ENCODE results near the gene SGPL1.
"Not testable (repeated sequence)": the region's sequence is repeated elsewhere in the genome, so short reads cannot be mapped to it uniquely, and the experiment has no call there.

Gene SGPL1

GRCh38 chr10:70815504-70816219 lies at the start of gene SGPL1:
SGPL1 (plus strand) TSS chr10:70815948; CDS start chr10:70816854, 906 bp downstream.
- DNase-seq, result peak; percentile 87

DNA sequence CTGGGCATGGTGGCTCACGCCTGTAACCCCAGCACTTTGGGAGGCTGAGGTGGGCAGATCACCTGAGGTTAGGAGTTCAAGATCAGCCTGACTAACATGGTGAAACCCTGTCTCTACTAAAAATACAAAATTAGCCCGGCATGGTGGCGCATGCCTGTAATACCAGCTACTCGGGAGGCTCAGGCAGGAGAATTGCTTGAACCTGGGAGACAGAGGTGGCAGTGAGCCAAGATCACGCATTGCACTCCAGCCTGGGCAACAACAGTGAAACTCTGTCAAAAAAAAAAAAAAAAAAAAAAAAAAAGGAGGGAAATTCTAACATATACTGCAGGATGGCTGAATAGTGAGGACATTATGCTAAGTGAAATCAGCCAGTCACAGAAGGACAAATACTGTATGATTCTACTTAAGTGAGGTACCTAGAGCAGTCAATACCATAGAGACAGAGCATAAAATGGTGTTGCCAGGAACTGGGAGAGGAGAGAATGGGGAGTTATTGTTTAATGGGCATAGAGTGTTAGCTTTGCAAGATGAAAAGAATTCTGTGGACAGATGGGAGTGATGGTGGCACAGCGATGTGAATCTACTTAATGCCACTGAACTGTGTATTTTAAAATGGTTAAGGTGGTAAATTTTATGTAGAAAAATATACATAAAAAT lies 47.6 kb upstream of the SGPL1 start:
- peak; percentile 3 for DNase-seq

GRCh38 chr10:70769121-70769520 lies 46.6 kb upstream of the SGPL1 start:
- no peak for DNase-seq

DNA sequence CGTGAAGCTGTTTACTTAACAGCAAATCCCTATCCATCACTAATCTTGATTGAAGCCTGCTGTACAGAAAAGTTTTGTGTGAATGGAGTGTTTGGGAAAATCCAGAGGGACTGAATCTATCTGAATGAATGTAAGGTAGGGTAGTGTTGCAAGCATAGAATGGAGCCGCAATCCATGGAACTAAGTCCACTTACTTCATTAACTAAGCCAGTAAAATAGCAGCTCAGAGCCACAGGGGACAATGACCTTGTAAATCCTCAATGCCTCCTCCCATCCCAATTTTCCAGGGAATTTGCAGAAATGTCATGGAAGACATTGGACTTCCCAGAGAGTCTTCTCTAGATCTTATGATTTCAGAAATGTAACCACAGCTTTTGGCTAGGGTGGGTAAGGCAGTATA lies 45.7 kb upstream of the SGPL1 start:
- DNase-seq, result no peak

GRCh38 chr10:70770516-70770915 lies 45.2 kb upstream of the SGPL1 start:
- DNase-seq, result not testable (repeated sequence)

- DNase-seq, result no peak
Observed at GRCh38 chr10:70771311-70772194, 44.2 kb upstream of the SGPL1 start.

DNA sequence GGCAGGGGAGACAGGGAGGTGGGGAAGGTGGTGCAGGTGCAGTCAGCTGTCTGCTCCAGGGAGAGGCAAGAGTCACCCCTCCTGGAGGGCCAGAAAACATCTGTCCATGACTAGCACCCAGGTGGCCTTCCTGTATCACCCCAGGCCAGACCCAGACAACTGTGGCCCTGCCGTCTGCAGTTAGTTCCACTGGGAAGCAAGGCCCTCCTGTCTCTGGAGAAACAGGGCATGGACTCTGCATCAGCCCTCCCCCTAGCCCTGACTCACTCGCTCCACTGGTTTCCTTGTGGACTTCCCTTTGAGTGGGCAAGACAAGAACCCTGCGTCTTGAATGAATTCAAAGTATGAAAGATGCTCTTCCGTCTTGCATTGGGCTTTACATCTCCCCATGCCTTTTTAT lies 43.1 kb upstream of the SGPL1 start:
- no peak for DNase-seq

DNA sequence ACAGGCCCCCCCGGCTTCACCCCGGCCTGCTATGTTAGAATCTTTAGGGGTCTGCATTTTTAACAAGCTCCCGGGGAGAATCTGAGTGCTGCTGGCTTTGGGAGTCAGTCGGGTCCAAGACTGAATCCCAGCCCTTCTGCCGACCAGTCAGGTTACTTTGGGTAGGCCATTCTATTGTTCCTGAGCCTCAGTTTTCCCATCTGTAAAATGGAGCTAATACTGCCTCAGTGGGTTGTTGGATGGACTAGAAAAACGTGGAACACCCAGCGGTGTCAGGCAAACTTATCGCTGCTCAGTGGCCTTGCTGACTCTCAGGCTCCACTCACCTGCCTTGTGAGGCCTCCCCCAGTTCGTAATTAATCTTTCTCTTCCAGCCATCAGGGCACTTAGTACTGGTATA lies 42.3 kb upstream of the SGPL1 start:
- DNase-seq, result no peak

GRCh38 chr10:70773965-70774809 lies 41.6 kb upstream of the SGPL1 start:
- DNase-seq, result no peak

- DNase-seq, result no peak
Observed at GRCh38 chr10:70774810-70775678, 40.7 kb upstream of the SGPL1 start.

DNA sequence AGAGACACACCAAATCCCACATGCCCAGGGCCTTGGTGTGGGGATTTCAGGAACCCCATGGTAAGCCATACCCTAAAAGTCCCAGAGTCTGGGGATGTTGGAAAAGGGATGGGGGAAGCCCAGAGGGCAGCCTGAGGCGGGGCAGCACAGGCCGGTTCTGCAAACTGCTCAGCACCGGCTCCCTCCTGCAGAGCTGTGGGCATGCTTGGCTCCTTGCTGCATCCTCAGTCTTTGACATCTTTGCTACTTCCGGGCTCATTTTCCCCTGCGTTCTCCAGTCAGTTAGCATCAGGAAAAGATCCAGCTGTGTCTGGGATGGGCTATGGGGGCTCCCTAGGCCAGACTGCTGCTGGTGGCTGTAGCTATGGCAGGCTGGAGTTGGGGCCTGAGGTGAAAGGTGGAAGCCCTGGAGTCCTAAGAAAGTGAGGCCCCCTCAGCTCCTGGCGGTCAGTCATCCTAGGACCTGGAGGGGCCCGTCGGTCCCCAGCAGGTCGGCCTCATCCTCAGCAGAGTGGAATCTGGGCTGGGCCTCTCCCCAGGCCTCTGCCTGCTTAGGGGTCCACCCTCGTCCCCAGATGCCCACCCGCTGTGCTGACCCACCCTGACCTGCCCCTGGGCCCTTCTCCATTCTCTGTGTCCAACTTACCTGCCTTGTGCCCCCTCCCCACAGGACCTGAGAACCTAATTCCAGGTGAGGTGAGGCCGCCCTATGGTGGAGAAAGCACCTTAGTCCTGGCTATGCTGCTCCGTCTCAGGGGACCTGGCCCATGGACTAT lies 39.9 kb upstream of the SGPL1 start:
- no peak for DNase-seq

- DNase-seq, result no peak
Observed at GRCh38 chr10:70776455-70777005, 39.2 kb upstream of the SGPL1 start.

- DNase-seq, result no peak
Observed at GRCh38 chr10:70777063-70777875, 38.5 kb upstream of the SGPL1 start.

GRCh38 chr10:70778267-70778924 lies 37.4 kb upstream of the SGPL1 start:
- no peak for DNase-seq

DNA sequence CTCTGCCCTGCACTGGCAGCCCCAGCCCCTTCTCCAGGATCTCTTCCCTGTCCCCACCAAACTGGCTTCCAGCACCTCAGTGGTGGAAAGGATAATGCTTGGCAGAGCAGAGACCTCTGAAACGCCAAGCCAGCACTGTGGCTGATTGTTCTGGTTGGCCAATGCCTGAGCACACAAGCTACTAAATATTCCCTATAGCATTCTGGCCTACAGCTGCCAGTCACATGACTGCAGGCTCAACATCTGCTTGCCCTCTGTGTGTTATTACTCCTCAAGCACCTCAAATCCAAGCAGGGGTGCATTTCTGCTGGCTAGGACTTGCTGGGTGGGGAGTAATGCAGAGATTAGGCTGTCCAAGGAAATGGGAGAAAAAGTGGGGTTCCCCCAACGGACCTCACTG lies 36.7 kb upstream of the SGPL1 start:
- no peak for DNase-seq

GRCh38 chr10:70779511-70780369 lies 36.0 kb upstream of the SGPL1 start:
- no peak for DNase-seq

DNA sequence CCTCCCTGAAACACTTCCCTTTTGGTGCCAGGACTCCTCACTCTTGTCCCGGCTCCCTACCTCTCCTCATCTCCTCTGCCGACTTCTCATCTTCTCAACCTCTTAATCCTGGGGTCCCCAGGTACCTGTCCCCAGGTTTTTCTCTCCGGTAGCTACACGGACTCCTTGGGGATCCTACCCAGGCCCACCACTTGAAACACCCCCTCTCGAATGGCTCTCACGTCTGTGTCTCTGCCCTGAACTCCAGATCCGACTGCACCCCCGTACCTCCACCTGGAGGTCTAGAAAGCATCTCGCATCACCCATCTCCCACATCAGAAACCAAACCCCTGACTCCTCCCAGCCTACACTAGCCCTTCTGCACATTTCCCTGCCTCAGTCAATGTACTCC lies 35.4 kb upstream of the SGPL1 start:
- DNase-seq, result no peak

DNA sequence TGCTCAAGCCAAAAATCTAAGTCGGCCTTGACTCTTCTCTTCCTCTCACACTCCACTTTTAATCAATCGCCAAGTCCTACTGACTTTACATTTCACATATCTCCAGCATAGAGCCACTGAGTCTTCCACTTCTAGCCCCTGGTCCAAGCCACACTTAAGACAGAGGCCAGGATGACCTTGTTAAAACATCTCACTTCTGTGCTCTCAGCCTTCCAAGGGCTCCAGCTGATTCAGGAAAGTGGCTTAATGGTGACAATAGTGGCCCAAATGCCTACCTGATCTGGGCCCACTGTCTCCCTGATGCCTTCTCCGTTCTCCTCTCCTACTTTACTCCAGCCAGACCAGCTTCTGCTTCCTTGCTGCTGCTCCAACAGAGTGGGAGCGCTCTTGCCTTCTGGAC lies 35.0 kb upstream of the SGPL1 start:
- DNase-seq, result no peak
